ENCODE data around the gene ERCC2.
"Not testable (repeated sequence)": the region's sequence is repeated elsewhere in the genome, so short reads cannot be mapped to it uniquely, and the experiment has no call there.

ERCC2 gene

DNA sequence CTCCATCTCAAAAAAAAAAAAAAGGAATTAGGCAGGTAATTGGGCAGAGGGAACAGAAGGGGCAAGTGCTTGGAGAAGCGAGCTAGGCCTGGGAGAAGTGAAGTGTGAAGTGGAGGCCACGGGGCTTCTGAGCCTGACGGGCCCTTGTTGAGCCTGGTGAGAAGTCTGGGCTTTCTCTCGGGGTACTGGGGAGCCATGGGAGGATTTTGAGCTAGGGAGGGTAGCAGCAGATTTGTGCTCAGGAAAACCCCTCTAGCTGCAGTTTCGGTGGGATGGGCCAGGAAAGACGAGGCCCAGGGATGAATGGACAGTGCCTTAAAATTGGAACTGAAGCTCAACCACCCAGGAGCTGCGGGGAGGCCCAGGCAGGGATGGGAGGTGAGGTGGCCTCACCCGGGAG lies 44.1 kb upstream of the ERCC2 start:
- POLR2A ChIA-PET: interaction anchor here (0.8 kb wide), 1 partner anchor 10 kb away, joined by 3 read pairs; no protein-coding TSS in a partner anchor
- TF ChIP-seq, protein P1, sequence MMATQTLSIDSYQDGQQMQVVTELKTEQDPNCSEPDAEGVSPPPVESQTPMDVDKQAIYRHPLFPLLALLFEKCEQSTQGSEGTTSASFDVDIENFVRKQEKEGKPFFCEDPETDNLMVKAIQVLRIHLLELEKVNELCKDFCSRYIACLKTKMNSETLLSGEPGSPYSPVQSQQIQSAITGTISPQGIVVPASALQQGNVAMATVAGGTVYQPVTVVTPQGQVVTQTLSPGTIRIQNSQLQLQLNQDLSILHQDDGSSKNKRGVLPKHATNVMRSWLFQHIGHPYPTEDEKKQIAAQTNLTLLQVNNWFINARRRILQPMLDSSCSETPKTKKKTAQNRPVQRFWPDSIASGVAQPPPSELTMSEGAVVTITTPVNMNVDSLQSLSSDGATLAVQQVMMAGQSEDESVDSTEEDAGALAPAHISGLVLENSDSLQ (IDR thresholded peaks at IDR 0.05): no peak
- no peak for TF ChIP-seq LEF1 (IDR thresholded peaks at IDR 0.05; ENCODE audit: borderline replicate concordance)
- TF ChIP-seq SP1 (IDR thresholded peaks at IDR 0.05): no peak
- TF ChIP-seq CTBP1 (IDR thresholded peaks at IDR 0.05; ENCODE audit: borderline replicate concordance): no peak
- TF ChIP-seq ARNT (IDR thresholded peaks at IDR 0.05): no peak
- TF ChIP-seq L3MBTL2 (conservative IDR thresholded peaks at IDR 0.05): no peak
- no peak for TF ChIP-seq NFRKB (IDR thresholded peaks at IDR 0.05)
- no peak for TF ChIP-seq FOXA1 (IDR thresholded peaks at IDR 0.05)
- no peak for TF ChIP-seq ELF4 (IDR thresholded peaks at IDR 0.05)
- TF ChIP-seq HDGF (IDR thresholded peaks at IDR 0.05; ENCODE audit: borderline replicate concordance): no peak
- TF ChIP-seq FOXM1 (IDR thresholded peaks at IDR 0.05; ENCODE audit: borderline replicate concordance): no peak
- no peak for TF ChIP-seq BHLHE40 (IDR thresholded peaks at IDR 0.05; ENCODE audit: borderline replicate concordance)
- no peak for TF ChIP-seq TARDBP (IDR thresholded peaks at IDR 0.05)
- no peak for TF ChIP-seq FOXK2 (IDR thresholded peaks at IDR 0.05)
- TF ChIP-seq SUZ12 (IDR thresholded peaks at IDR 0.05): no peak
- TF ChIP-seq ZNF384 (IDR thresholded peaks at IDR 0.05): no peak
- no peak for DNase-seq (ENCODE audit: extremely low spot score)
- CTCF ChIA-PET: interaction anchor here (1.1 kb wide), 1 partner anchor 12 kb away, joined by 3 read pairs; no protein-coding TSS in a partner anchor

GRCh38 chr19:45413497-45413896 lies 43.1 kb upstream of the ERCC2 start:
- ChIA-PET POLR2A (interaction anchor here (0.6 to 1.4 kb wide), 3 partner anchors 9 to 150 kb away, joined by 3 read pairs; no protein-coding TSS in a partner anchor), CTCF (no interaction called here)
- TF ChIP-seq HDGF (IDR thresholded peaks at IDR 0.05; ENCODE audit: borderline replicate concordance): no peak
- no peak for TF ChIP-seq SP1 (IDR thresholded peaks at IDR 0.05)
- no peak for TF ChIP-seq L3MBTL2 (conservative IDR thresholded peaks at IDR 0.05)
- TF ChIP-seq, protein P1 (IDR thresholded peaks at IDR 0.05): no peak
- no peak for TF ChIP-seq FOXA1 (IDR thresholded peaks at IDR 0.05)
- TF ChIP-seq LEF1 (IDR thresholded peaks at IDR 0.05; ENCODE audit: borderline replicate concordance): no peak
- TF ChIP-seq FOXK2 (IDR thresholded peaks at IDR 0.05): no peak
- no peak for TF ChIP-seq ZNF384 (IDR thresholded peaks at IDR 0.05)
- no peak for DNase-seq (ENCODE audit: extremely low spot score)

DNA sequence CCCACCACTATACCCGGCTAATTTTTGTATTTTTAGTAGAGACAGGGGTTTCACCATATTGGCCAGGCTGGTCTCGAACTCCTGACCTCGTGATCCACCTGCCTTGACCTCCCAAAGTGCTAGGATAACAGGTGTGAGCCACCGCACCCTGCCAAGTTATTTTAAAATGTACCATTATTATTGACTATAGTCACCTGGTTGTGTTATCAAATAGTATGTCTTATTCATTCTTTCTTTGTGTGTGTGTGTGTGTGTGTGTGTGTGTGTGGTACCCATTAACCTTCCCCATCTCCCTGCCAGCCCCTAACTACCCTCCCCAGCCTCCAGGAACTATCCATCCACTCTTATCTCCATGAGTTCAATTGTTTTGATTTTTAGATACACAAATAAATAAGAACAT lies 40.0 kb upstream of the ERCC2 start:
- CTCF ChIA-PET; DNase-seq (ENCODE audit: extremely low spot score): not testable (repeated sequence)
- POLR2A ChIA-PET: interaction anchor here (0.9 kb wide), 1 partner anchor 66 kb away, joined by 3 read pairs; no protein-coding TSS in a partner anchor

DNA sequence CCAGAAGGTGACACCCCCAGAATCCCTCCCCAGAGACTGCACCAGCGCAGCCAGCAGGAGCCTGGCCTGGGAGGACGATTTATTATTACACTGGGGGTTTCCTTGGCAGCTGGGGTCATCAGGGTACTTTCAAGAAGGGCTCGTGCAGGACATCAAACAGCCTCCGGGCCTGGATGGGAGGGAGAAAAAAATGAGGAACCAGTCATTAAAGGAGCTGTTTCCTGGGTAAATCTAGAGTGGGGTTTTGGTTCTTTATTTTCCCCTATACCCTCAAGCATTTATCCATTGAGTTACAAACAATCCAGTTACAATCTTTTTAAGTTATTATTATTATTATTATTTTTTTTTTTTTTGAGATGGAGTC lies 39.2 kb upstream of the ERCC2 start:
- ChIA-PET CTCF (no interaction called here), POLR2A (interaction anchor here (0.9 to 1.0 kb wide), 2 partner anchors 40 to 65 kb away, joined by 3 to 6 read pairs; no protein-coding TSS in a partner anchor)
- no peak for DNase-seq (ENCODE audit: extremely low spot score)
- TF ChIP-seq CTBP1 (IDR thresholded peaks at IDR 0.05; ENCODE audit: borderline replicate concordance): no peak
- TF ChIP-seq HDGF (IDR thresholded peaks at IDR 0.05; ENCODE audit: borderline replicate concordance): no peak
- no peak for TF ChIP-seq BHLHE40 (IDR thresholded peaks at IDR 0.05; ENCODE audit: borderline replicate concordance)
- no peak for TF ChIP-seq FOXA1 (IDR thresholded peaks at IDR 0.05)
- TF ChIP-seq L3MBTL2 (conservative IDR thresholded peaks at IDR 0.05): no peak
- no peak for TF ChIP-seq NFRKB (IDR thresholded peaks at IDR 0.05)
- TF ChIP-seq ARNT (IDR thresholded peaks at IDR 0.05): no peak
- no peak for TF ChIP-seq FOXM1 (IDR thresholded peaks at IDR 0.05; ENCODE audit: borderline replicate concordance)
- no peak for TF ChIP-seq ZNF384 (IDR thresholded peaks at IDR 0.05)
- no peak for TF ChIP-seq ELF4 (IDR thresholded peaks at IDR 0.05)
- TF ChIP-seq LEF1 (IDR thresholded peaks at IDR 0.05; ENCODE audit: borderline replicate concordance): no peak
- TF ChIP-seq, protein P1 (IDR thresholded peaks at IDR 0.05): no peak
- TF ChIP-seq SP1 (IDR thresholded peaks at IDR 0.05): no peak
- no peak for TF ChIP-seq FOXK2 (IDR thresholded peaks at IDR 0.05)
- TF ChIP-seq TARDBP (IDR thresholded peaks at IDR 0.05): no peak
- no peak for TF ChIP-seq SUZ12 (IDR thresholded peaks at IDR 0.05)

DNA sequence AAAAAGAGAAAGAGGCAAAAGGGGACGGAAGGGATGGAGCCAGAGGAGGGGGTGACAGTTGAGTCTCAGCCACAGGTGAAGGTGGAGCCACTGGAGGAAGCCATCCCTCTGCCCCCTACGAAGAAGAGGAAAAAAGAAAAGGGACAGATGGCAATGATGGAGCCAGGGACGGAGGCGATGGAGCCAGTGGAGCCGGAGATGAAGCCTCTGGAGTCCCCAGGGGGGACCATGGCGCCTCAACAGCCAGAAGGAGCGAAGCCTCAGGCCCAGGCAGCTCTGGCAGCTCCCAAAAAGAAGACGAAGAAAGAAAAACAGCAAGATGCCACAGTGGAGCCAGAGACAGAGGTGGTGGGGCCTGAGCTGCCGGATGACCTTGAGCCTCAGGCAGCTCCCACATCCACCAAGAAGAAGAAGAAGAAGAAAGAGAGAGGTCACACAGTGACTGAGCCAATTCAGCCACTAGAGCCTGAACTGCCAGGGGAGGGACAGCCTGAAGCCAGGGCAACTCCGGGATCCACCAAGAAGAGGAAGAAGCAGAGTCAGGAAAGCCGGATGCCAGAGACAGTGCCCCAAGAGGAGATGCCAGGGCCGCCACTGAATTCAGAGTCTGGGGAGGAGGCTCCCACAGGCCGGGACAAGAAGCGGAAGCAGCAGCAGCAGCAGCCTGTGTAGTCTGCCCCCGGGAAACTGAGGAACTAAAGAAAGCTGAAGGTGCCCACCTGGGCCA lies 38.6 kb upstream of the ERCC2 start:
- DNase-seq (ENCODE audit: extremely low spot score): no peak
- CTCF ChIA-PET: no interaction called here
- POLR2A ChIA-PET: interaction anchor here (0.9 to 1.0 kb wide), 2 partner anchors 39 to 65 kb away, joined by 3 to 6 read pairs; no protein-coding TSS in a partner anchor
- TF ChIP-seq FOXM1 (IDR thresholded peaks at IDR 0.05; ENCODE audit: borderline replicate concordance): no peak

DNA sequence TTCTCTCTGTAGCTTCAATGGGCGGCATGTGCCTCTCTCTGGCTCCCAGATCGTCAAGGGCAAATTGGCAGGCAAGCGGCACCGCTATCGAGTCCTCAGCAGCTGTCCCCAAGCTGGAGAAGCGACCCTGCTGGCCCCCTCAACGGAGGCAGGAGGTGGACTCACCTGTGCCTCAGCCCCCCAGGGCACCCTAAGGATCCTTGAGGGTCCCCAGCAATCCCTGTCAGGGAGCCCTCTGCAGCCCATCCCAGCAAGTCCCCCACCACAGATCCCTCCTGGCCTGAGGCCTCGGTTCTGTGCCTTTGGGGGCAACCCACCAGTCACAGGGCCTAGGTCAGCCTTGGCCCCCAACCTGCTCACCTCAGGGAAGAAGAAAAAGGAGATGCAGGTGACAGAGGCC lies 37.7 kb upstream of the ERCC2 start:
- DNase-seq (ENCODE audit: extremely low spot score): no peak
- POLR2A ChIA-PET: no interaction called here
- no peak for TF ChIP-seq ARNT (IDR thresholded peaks at IDR 0.05)
- TF ChIP-seq CTBP1 (IDR thresholded peaks at IDR 0.05; ENCODE audit: borderline replicate concordance): no peak
- TF ChIP-seq HDGF (IDR thresholded peaks at IDR 0.05; ENCODE audit: borderline replicate concordance): no peak
- no peak for TF ChIP-seq SUZ12 (IDR thresholded peaks at IDR 0.05)
- TF ChIP-seq, protein P1 (IDR thresholded peaks at IDR 0.05): no peak
- TF ChIP-seq ZNF384 (IDR thresholded peaks at IDR 0.05): no peak
- TF ChIP-seq LEF1 (IDR thresholded peaks at IDR 0.05; ENCODE audit: borderline replicate concordance): no peak
- no peak for TF ChIP-seq L3MBTL2 (conservative IDR thresholded peaks at IDR 0.05)
- TF ChIP-seq FOXK2 (IDR thresholded peaks at IDR 0.05): no peak
- no peak for TF ChIP-seq NFRKB (IDR thresholded peaks at IDR 0.05)
- TF ChIP-seq SP1 (IDR thresholded peaks at IDR 0.05): no peak
- no peak for TF ChIP-seq FOXM1 (IDR thresholded peaks at IDR 0.05; ENCODE audit: borderline replicate concordance)
- no peak for TF ChIP-seq FOXA1 (IDR thresholded peaks at IDR 0.05)
- TF ChIP-seq ELF4 (IDR thresholded peaks at IDR 0.05): no peak
- no peak for TF ChIP-seq TARDBP (IDR thresholded peaks at IDR 0.05)
- no peak for TF ChIP-seq BHLHE40 (IDR thresholded peaks at IDR 0.05; ENCODE audit: borderline replicate concordance)
- CTCF ChIA-PET: no interaction called here

DNA sequence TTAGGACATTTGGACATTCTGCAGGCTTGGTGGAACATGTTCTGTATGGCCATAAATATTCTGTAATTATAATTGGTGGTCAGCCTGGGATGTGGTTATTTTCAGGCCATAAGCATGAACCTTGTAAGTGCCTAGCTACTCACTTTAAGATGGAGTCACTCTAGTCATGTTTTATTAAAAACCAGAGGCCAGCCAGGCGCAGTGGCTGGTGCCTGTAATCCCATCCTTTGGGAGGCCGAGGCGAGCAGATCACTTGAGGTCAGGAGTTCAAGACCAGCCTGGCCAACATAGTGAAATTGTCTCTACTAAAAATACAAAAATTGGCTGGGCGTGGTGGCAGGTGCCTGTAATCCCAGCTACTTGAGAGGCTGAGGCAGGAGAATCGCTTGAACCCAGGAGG lies 37.2 kb upstream of the ERCC2 start:
- POLR2A ChIA-PET: interaction anchor here (0.7 to 1.3 kb wide), 2 partner anchors 71 to 285 kb away, joined by 3 to 5 read pairs; partner anchors contain the start of gene QPCTL
- DNase-seq (ENCODE audit: extremely low spot score); CTCF ChIA-PET: not testable (repeated sequence)

Measured in HEK293T (cell line).